HG02970 (cell line): ENCODE results near the gene CDYL2.
"Not testable (repeated sequence)": the region's sequence is repeated elsewhere in the genome, so short reads cannot be mapped to it uniquely, and the experiment has no call there.

Experiments
- ATAC-seq: cut with Tn5 transposase; IDR thresholded peaks from one replicate; pipeline ENCODE4 v1.9.1; 2021; ENCODE audit warnings: mild to moderate bottlenecking, moderate library complexity, moderate number of reproducible peaks; ENCODE audit not compliant: unreplicated experiment, low FRiP score

CDYL2 gene

GRCh38 chr16:80680839-80681238 is 123.6 kb downstream of the CDYL2 start:
- no peak for ATAC-seq

GRCh38 chr16:80680046-80680445 is 124.4 kb downstream of the CDYL2 start:
- no peak for ATAC-seq

- no peak for ATAC-seq
These were observed 129.5 kb downstream of the CDYL2 start for GRCh38 chr16:80674884-80675283.

- no peak for ATAC-seq
These were observed 132.0 kb downstream of the CDYL2 start for GRCh38 chr16:80672379-80672778.

GRCh38 chr16:80671281-80671849 is 133.0 kb downstream of the CDYL2 start:
- ATAC-seq = no peak

- no peak for ATAC-seq
These were observed 134.1 kb downstream of the CDYL2 start for GRCh38 chr16:80670170-80670865.

GRCh38 chr16:80669673-80670072 is 134.7 kb downstream of the CDYL2 start:
- ATAC-seq = no peak

GRCh38 chr16:80667925-80668324 is 136.5 kb downstream of the CDYL2 start:
- no peak for ATAC-seq

GRCh38 chr16:80667251-80667560 is 137.2 kb downstream of the CDYL2 start:
- no peak for ATAC-seq

GRCh38 chr16:80666378-80667250 is 137.8 kb downstream of the CDYL2 start:
- ATAC-seq = no peak

GRCh38 chr16:80665356-80665755 is 139.0 kb downstream of the CDYL2 start:
- no peak for ATAC-seq

- no peak for ATAC-seq
These were observed 139.6 kb downstream of the CDYL2 start for GRCh38 chr16:80664786-80665185.

GRCh38 chr16:80664226-80664625 is 140.2 kb downstream of the CDYL2 start:
- no peak for ATAC-seq

GRCh38 chr16:80663078-80663477 is 141.3 kb downstream of the CDYL2 start:
- ATAC-seq = no peak

GRCh38 chr16:80659865-80660264 is 144.5 kb downstream of the CDYL2 start:
- no peak for ATAC-seq

- peak; percentile 69 for ATAC-seq
These were observed 147.7 kb downstream of the CDYL2 start for GRCh38 chr16:80656711-80657150.

GRCh38 chr16:80656161-80656560 is 148.2 kb downstream of the CDYL2 start:
- no peak for ATAC-seq

- no peak for ATAC-seq
These were observed 148.6 kb downstream of the CDYL2 start for GRCh38 chr16:80655751-80656150.

- no peak for ATAC-seq
These were observed 150.1 kb downstream of the CDYL2 start for GRCh38 chr16:80654094-80654862.

- no peak for ATAC-seq
These were observed 152.0 kb downstream of the CDYL2 start for GRCh38 chr16:80652441-80652840.

- not testable (repeated sequence) for ATAC-seq
These were observed 154.1 kb downstream of the CDYL2 start for GRCh38 chr16:80650281-80650680.
